ENCODE measurements around the gene MANSC4. TPM values are rescaled to one million over a fixed set of nuclear protein-coding genes. Genes with fewer than 3 reads are reported as not detected.

Gene MANSC4
- total and polyA plus RNA-seq, 4 donors = not detected

- Histone ChIP-seq H3K4me1 (ENCODE audit: control insufficient read depth in 4 of 4, insufficient read depth in 4 of 4, low read length in 3 of 4) (peaks cover 0 to 3% (median 1%) of the 10 kb centered on the region in 4 donors), H3K27me3 (ENCODE audit: control insufficient read depth in 4 of 4, insufficient read depth in 4 of 4, low read length in 3 of 4) (no peaks in the 10 kb centered on the region), H3K9me3 (ENCODE audit: control insufficient read depth in 4 of 4, low read length in 3 of 4) (no peaks in the 10 kb centered on the region), H3K36me3 (ENCODE audit: control insufficient read depth in 4 of 4, insufficient read depth in 3 of 4, low read depth in 1 of 4, low read length in 3 of 4) (no peaks in the 10 kb centered on the region), H3K4me3 (ENCODE audit: low read depth in 1 of 3, low read length in 3 of 3) (no peak overlapping the region), H3K27ac (ENCODE audit: low read depth in 1 of 2, low read length in 2 of 2) (no peak overlapping the region), H3K9ac (ENCODE audit: low read depth in 1 of 2, low read length in 2 of 2) (no peak overlapping the region)
- DNase-seq (ENCODE audit: low spot score) = no peak
- TF ChIP-seq JUND (IDR thresholded peaks at IDR 0.05) (no peak), RXRA (IDR thresholded peaks at IDR 0.05) (no peak), HNF4G (IDR thresholded peaks at IDR 0.05) (no peak), FOXA2 (IDR thresholded peaks at IDR 0.05) (no peak), SP1 (IDR thresholded peaks at IDR 0.05) (no peak), MAX (IDR thresholded peaks at IDR 0.05) (no peak), RAD21 (IDR thresholded peaks at IDR 0.05) (no peak), EGR1 (IDR thresholded peaks at IDR 0.05; ENCODE audit: low read depth in 2 of 2) (no peak), ATF3 (IDR thresholded peaks at IDR 0.05) (no peak), HNF4A (conservative IDR thresholded peaks at IDR 0.05) (no peak), NR2F2 (IDR thresholded peaks at IDR 0.05) (no peak), CTCF (IDR thresholded peaks at IDR 0.05; ENCODE audit: low read depth, low read length, missing input control) (no peak), FOXA1 (IDR thresholded peaks at IDR 0.05) (no peak), GABPA (IDR thresholded peaks at IDR 0.05 in 1 of 2, conservative IDR thresholded peaks at IDR 0.05 in 1 of 2) (no peak), REST (IDR thresholded peaks at IDR 0.05) (no peak), ZBTB33 (IDR thresholded peaks at IDR 0.05) (no peak), YY1 (IDR thresholded peaks at IDR 0.05) (no peak)
- 82% methylated on average over 7 of the region's 7 CpGs for WGBS
Measured at GRCh38 chr12:27818401-27818918, 38.4 kb upstream of the MANSC4 start.
